CD8-positive, alpha-beta memory T cell (primary cell): ENCODE results near the gene TSPAN1. TPM values are rescaled to one million over a fixed set of nuclear protein-coding genes. Genes with fewer than 3 reads are reported as not detected.

Experiments
- CTCF ChIA-PET: fragments of 350-600 bp; sonication (Branson Sonifier 250); formaldehyde crosslinking; loops from one replicate; lab custom pipeline; 2021; ENCODE audit warnings: antibody characterized with exemption; lab: Charles Lee
- POLR2A ChIA-PET: fragments of 350-600 bp; sonication (Branson Sonifier 250); formaldehyde crosslinking; loops from one replicate; lab custom pipeline; 2021; ENCODE audit warnings: antibody characterized with exemption; lab: Charles Lee
- DNase-seq, 5 donors: peaks; one replicate each; pipeline versions ENCODE4 v3.0.0 to v3.0.0-alpha.2; 2020 to 2022; ENCODE audit warnings: mixed read lengths in 1 of 5
- H3K27ac ChIP-seq: one replicate; pipeline ENCODE4 v1.7.0; 2013; ENCODE audit warnings: low read depth, mild to moderate bottlenecking, low read length, moderate library complexity
- H3K27me3 ChIP-seq: 2 replicates; pipeline ENCODE4 v1.7.0; 2013; ENCODE audit warnings: low read length, mild to moderate bottlenecking; ENCODE audit not compliant: insufficient read depth, poor library complexity, severe bottlenecking
- H3K36me3 ChIP-seq: 2 replicates; pipeline ENCODE4 v1.7.0; 2013; ENCODE audit warnings: mild to moderate bottlenecking, low read length, moderate library complexity; ENCODE audit not compliant: insufficient read depth
- H3K4me1 ChIP-seq: 2 replicates; pipeline ENCODE4 v1.7.0; 2013; ENCODE audit warnings: mild to moderate bottlenecking, low read length, moderate library complexity; ENCODE audit not compliant: insufficient read depth
- H3K4me3 ChIP-seq: 2 replicates; pipeline ENCODE4 v1.7.0; 2013; ENCODE audit warnings: mild to moderate bottlenecking, low read length
- H3K9me3 ChIP-seq: 2 replicates; pipeline ENCODE4 v1.7.0; 2013; ENCODE audit warnings: mild to moderate bottlenecking, low read length
- H3K27ac Mint-ChIP-seq, 8 donors: one replicate each; pipeline ENCODE4 v1.8.0; 2020 to 2021; ENCODE audit warnings: mixed read lengths in 8 of 8, mild to moderate bottlenecking in 6 of 8, inconsistent platforms in 3 of 8, moderate library complexity in 3 of 8
- H3K27me3 Mint-ChIP-seq, 2 donors: one replicate each; pipeline ENCODE4 v1.8.0; 2020 to 2021; ENCODE audit warnings: mixed read lengths in 2 of 2, mild to moderate bottlenecking in 1 of 2, moderate library complexity in 1 of 2
- H3K36me3 Mint-ChIP-seq, 3 donors: one replicate each; pipeline ENCODE4 v1.8.0; 2020 to 2021; ENCODE audit warnings: mixed read lengths in 3 of 3, inconsistent platforms in 1 of 3, mild to moderate bottlenecking in 1 of 3
- H3K4me1 Mint-ChIP-seq, 3 donors: one replicate each; pipeline ENCODE4 v1.8.0; 2020 to 2021; ENCODE audit warnings: mixed read lengths in 3 of 3, inconsistent platforms in 1 of 3, mild to moderate bottlenecking in 1 of 3
- H3K4me3 Mint-ChIP-seq, 7 donors: one replicate each; pipeline ENCODE4 v1.8.0; 2020 to 2021; ENCODE audit warnings: mixed read lengths in 7 of 7, mild to moderate bottlenecking in 6 of 7, moderate library complexity in 4 of 7, inconsistent platforms in 2 of 7
- H3K9me3 Mint-ChIP-seq, 5 donors: one replicate each; pipeline ENCODE4 v1.8.0; 2020 to 2022; ENCODE audit warnings: mixed read lengths in 5 of 5, mild to moderate bottlenecking in 3 of 5, moderate library complexity in 2 of 5, inconsistent platforms in 1 of 5
- polyA plus RNA-seq: library from polyadenylated mRNA; unstranded; fragments of 300-500 nt; fragmentation: Illumina TruSeq; gene quantifications from one replicate; pipeline ENCODE4 v1.2.3, GENCODE V29; 2021
- total RNA-seq, 2 experiments: library from RNA; stranded (reverse); gene quantifications; one replicate each; pipeline ENCODE4 v1.2.3, GENCODE V29; 2021

Gene TSPAN1
- total and polyA plus RNA-seq, 3 experiments from 2014 or later, result not detected

DNA sequence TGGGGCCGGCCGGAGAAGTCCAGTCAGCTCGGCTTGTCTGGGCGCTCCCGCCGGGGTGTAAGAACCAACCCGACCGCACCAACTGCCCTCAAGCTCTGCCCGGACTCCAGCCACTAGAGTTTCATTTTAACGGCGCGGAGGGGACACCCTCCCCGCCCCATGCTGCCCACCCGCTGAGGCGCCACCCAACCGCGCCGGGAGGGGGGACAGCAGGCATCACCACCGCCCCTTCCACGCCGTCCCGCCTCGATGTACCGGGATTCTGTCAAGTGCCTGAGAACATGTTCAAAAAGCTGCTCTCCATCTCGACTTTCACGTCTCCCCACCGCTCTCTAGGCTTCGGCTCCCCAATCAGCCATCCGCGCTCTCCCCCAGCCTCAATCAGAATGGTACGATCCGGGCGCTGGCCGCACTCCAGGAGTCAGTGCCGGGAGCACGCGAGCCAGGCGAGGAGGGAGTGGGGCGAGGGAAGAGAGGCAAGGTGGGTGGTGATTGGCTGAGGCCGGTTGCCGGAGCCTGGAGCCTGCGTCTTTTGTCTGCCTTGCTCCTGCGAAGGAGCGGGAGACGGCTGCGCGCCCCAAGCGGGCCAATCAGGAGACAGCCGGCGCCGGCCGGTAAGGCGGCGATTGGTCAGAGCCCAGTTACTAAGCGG, 42.2 kb upstream of the TSPAN1 start, which contains the start of gene PIK3R3:
Gene PIK3R3, minus strand, starts transcription at position 101 of the 652 bp plus-strand sequence. CDS start 677 bp downstream, outside the sequence.
- Mint-ChIP-seq H3K27me3 (peaks cover 16 to 40% of the 10 kb centered on the region in 2 donors), H3K9me3 (no peaks in the 10 kb centered on the region), H3K36me3 (peaks cover 0 to 11% (median 2%) of the 10 kb centered on the region in 3 donors), H3K4me3 (peak within 1 kb of the TSS; percentile 94 to 100 (median 99)), H3K27ac (peak within 1 kb of the TSS; percentile 94 to 100 (median 98)), H3K4me1 (peaks cover 27 to 40% (median 35%) of the 10 kb centered on the region in 3 donors)
- H3K27ac ChIP-seq, result peak within 1 kb of the TSS; percentile 90
- ChIA-PET POLR2A (no interaction called here), CTCF (interaction anchor here (1.1 to 1.6 kb wide), 3 partner anchors 9 to 98 kb away, joined by 3 to 5 read pairs (median 3); no protein-coding TSS in a partner anchor)
- H3K36me3 ChIP-seq, result no peaks in the 10 kb centered on the region
- peak; percentile 64 to 89 (median 86) for DNase-seq
- no peaks in the 10 kb centered on the region for H3K9me3 ChIP-seq
- H3K4me3 ChIP-seq, result peak within 1 kb of the TSS; percentile 81
- H3K27me3 ChIP-seq, result peaks cover 25% of the 10 kb centered on the region
- H3K4me1 ChIP-seq, result peaks cover 17% of the 10 kb centered on the region

DNA sequence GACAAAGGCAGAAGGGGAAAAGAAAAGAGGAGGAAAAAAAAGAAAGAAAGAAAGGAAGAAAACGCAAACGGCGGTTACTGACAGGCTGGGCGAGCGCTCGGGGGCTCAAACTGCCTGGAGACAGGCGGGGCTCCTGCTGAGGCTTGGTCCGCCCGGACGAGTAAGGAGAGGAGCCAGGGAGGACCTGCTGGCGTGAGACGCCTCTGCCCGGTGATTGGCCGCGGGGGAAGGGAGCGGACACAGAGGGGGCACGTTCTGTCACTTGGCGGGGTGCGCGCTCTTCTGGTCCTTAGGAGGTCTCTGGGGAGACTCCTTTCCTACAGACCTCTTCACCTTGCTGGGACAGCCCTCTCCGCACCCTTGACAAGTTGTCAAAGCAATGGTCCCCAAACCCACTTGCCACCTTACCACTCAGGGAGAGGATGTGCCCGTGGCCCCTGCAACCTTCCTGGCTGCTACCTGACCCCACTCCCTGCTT, 41.7 kb upstream of the TSPAN1 start:
- peak overlapping the region; percentile 94 to 100 (median 99) for H3K4me3 Mint-ChIP-seq
- CTCF ChIA-PET, result interaction anchor here (1.2 kb wide), 1 partner anchor 9 kb away, joined by 5 read pairs; no protein-coding TSS in a partner anchor
- Histone ChIP-seq H3K27ac (peak overlapping the region; percentile 90), H3K4me1 (peaks cover 17% of the 10 kb centered on the region), H3K36me3 (no peaks in the 10 kb centered on the region), H3K9me3 (no peaks in the 10 kb centered on the region), H3K4me3 (peak overlapping the region; percentile 81), H3K27me3 (peaks cover 25% of the 10 kb centered on the region)
- H3K9me3 Mint-ChIP-seq, result no peaks in the 10 kb centered on the region
- peaks cover 0 to 11% (median 0%) of the 10 kb centered on the region in 3 donors for H3K36me3 Mint-ChIP-seq
- peaks cover 27 to 40% (median 35%) of the 10 kb centered on the region in 3 donors for H3K4me1 Mint-ChIP-seq
- no peak for DNase-seq
- POLR2A ChIA-PET, result no interaction called here
- H3K27me3 Mint-ChIP-seq, result peaks cover 17 to 36% of the 10 kb centered on the region in 2 donors
- peak overlapping the region; percentile 94 to 100 (median 98) for H3K27ac Mint-ChIP-seq

DNA sequence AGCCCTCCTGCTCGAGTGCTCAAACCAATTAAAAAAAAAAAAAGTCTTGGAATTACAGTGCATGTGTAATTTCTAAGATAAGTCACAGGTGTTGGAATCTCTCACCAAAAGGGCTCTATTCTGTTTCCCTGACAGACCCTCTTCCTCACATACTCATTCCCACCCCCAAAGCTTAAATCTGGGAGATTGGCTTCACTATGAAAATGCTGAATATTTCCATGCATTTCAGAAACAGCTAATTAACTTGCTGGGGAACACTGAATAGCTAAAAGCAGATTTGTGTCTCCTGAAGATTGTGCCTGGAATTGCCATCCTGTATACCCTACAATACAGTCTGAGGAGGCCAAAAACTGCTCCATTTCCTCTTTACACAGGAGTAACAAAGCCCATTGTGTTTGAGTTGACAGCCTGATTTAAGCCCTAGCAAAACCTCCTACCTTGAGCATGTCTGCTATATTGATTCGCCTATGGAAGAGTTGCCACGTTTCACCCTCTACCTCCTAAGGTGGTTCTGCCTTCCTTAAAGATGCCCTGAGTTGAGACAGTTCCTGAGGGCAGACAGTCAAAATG, 41.0 kb upstream of the TSPAN1 start:
- Histone ChIP-seq H3K4me3 (peak overlapping the region; percentile 81), H3K4me1 (peaks cover 17% of the 10 kb centered on the region), H3K36me3 (no peaks in the 10 kb centered on the region), H3K27ac (peak overlapping the region; percentile 90), H3K27me3 (peaks cover 25% of the 10 kb centered on the region), H3K9me3 (no peaks in the 10 kb centered on the region)
- no peak for DNase-seq
- Mint-ChIP-seq H3K9me3 (no peaks in the 10 kb centered on the region), H3K27me3 (peaks cover 14 to 38% of the 10 kb centered on the region in 2 donors), H3K4me1 (peaks cover 27 to 40% (median 35%) of the 10 kb centered on the region in 3 donors), H3K36me3 (peaks cover 0 to 11% (median 0%) of the 10 kb centered on the region in 3 donors), H3K27ac (peak overlapping the region in 6 of 8 donors; percentile 40 to 99 (median 97)), H3K4me3 (peak overlapping the region; percentile 94 to 100 (median 99))
- POLR2A ChIA-PET, result no interaction called here
- CTCF ChIA-PET, result no interaction called here

DNA sequence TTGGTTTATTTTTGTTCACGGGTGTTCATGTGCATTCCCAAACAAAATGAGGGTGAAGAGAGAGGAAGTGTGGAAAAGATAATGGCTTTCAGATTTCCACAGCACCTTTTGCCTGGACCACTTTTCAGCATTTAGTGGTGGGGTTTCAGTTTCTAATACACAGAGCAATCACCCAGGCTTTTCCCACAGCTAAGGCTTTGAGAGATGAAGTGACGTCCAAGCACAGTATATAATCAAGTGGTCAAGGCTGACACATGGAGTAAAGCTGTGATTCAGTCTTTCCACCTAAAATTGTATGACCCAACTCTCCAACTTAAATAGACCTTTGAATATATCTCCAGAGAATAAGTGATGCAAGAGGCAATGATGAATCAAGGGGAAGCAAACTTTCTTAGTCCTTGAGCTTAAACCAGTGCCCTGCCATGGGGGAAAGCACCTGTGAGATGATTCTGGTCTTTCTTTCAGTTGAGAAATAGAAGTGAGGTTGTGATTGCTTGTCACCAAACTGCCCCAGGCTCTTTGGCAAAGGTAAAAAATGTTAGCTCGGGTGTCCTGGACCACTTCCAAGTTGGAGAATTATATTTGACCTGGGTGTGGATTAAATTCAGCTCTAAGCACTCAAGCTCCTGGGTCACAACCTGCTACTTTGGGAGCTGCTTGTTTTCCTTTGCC, 40.1 kb upstream of the TSPAN1 start:
- peak overlapping the region in 1 of 7 donors; percentile 19 for H3K4me3 Mint-ChIP-seq
- H3K4me3 ChIP-seq, result no peak overlapping the region
- no peaks in the 10 kb centered on the region for H3K9me3 Mint-ChIP-seq
- CTCF ChIA-PET, result no interaction called here
- peaks cover 14 to 35% of the 10 kb centered on the region in 2 donors for H3K27me3 Mint-ChIP-seq
- no peak overlapping the region for H3K27ac Mint-ChIP-seq
- DNase-seq, result no peak
- H3K36me3 ChIP-seq, result no peaks in the 10 kb centered on the region
- no peaks in the 10 kb centered on the region for H3K9me3 ChIP-seq
- no peak overlapping the region for H3K27ac ChIP-seq
- POLR2A ChIA-PET, result no interaction called here
- peaks cover 0 to 11% (median 0%) of the 10 kb centered on the region in 3 donors for H3K36me3 Mint-ChIP-seq
- H3K27me3 ChIP-seq, result peaks cover 24% of the 10 kb centered on the region
- H3K4me1 ChIP-seq, result peaks cover 17% of the 10 kb centered on the region
- H3K4me1 Mint-ChIP-seq, result peaks cover 27 to 40% (median 35%) of the 10 kb centered on the region in 3 donors

DNA sequence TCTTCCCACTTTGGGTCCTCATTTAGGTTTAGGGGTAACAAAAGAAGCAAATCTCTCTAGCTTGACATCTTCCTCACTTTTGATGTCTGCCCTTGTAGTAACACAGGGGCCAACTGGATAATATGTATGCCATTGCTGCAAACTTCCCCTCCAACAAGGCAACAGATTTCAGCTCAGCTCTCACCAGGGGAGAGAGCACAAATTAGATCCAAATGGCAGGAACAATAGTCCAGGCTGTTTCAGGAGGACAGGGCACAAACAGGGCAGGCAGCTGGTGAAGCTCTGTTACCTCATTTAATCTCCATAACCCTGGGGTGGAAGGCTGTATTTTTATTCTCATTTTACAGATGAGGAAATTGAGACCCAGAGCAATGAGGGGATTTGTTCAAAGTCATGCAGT, 38.2 kb upstream of the TSPAN1 start:
- Histone ChIP-seq H3K27me3 (peaks cover 6% of the 10 kb centered on the region), H3K9me3 (no peaks in the 10 kb centered on the region), H3K36me3 (no peaks in the 10 kb centered on the region), H3K4me3 (no peak overlapping the region), H3K4me1 (peaks cover 10% of the 10 kb centered on the region), H3K27ac (no peak overlapping the region)
- peak overlapping the region in 1 of 7 donors; percentile 66 for H3K4me3 Mint-ChIP-seq
- no peak overlapping the region for H3K27ac Mint-ChIP-seq
- no peaks in the 10 kb centered on the region for H3K9me3 Mint-ChIP-seq
- H3K4me1 Mint-ChIP-seq, result peaks cover 16 to 21% (median 19%) of the 10 kb centered on the region in 3 donors
- H3K36me3 Mint-ChIP-seq, result peaks cover 0 to 11% (median 5%) of the 10 kb centered on the region in 3 donors
- peaks cover 7 to 22% of the 10 kb centered on the region in 2 donors for H3K27me3 Mint-ChIP-seq
- DNase-seq, result no peak
- CTCF ChIA-PET, result interaction anchor here (1.5 kb wide), 1 partner anchor 9 kb away, joined by 3 read pairs; no protein-coding TSS in a partner anchor
- POLR2A ChIA-PET, result no interaction called here

DNA sequence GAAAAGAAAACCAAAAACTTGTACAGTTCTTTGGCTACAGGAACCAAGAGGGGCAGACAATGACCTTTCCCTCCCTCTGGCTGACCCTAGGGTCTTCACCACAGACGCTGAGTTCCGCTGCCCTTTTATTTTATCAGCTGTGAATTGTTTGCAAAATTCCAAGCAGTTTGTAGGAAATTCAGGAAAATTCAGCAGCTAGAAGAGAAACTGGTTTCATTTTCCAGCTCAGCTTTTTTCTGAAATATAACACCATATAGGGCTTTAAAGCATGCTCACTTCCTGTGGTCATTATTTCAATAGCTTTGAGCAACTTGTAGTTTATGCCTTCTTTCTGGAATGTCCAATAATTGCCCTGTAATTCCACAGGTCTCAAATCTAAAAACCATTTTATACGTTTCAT, 37.0 kb upstream of the TSPAN1 start:
- H3K9me3 ChIP-seq, result no peaks in the 10 kb centered on the region
- no peak for DNase-seq
- H3K27ac ChIP-seq, result no peak overlapping the region
- H3K4me1 ChIP-seq, result peaks cover 5% of the 10 kb centered on the region
- no peak overlapping the region for H3K4me3 ChIP-seq
- H3K27me3 ChIP-seq, result no peaks in the 10 kb centered on the region
- no peaks in the 10 kb centered on the region for H3K36me3 ChIP-seq
- ChIA-PET POLR2A (no interaction called here), CTCF (no interaction called here)
- peaks cover 9 to 13% (median 10%) of the 10 kb centered on the region in 3 donors for H3K4me1 Mint-ChIP-seq
- H3K36me3 Mint-ChIP-seq, result peaks cover 0 to 5% (median 4%) of the 10 kb centered on the region in 3 donors
- H3K9me3 Mint-ChIP-seq, result no peaks in the 10 kb centered on the region
- no peak overlapping the region for H3K4me3 Mint-ChIP-seq
- peaks cover 4 to 17% of the 10 kb centered on the region in 2 donors for H3K27me3 Mint-ChIP-seq
- H3K27ac Mint-ChIP-seq, result no peak overlapping the region

DNA sequence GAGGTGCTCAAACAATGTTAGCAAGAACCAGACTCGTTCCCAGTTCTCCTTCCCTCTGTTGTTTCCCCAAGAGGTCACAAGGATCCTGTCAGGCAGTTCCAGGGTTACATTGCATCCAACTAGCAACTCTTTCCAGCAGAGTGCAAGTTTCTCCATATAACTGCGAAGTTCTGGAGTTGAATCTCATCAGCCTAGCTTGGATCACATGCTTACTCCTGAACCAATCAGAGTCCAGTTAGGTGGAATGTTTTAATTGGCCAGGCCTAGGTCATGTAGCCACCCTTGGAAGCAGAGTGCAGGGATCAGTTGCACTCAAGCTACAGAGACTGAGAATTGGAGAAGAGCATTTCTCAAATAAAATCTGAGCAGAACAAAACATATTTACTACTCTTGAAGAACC, 26.6 kb upstream of the TSPAN1 start:
- no peaks in the 10 kb centered on the region for H3K4me1 ChIP-seq
- Mint-ChIP-seq H3K36me3 (no peaks in the 10 kb centered on the region), H3K4me3 (no peak overlapping the region), H3K27ac (no peak overlapping the region), H3K4me1 (no peaks in the 10 kb centered on the region), H3K9me3 (no peaks in the 10 kb centered on the region), H3K27me3 (no peaks in the 10 kb centered on the region)
- no peaks in the 10 kb centered on the region for H3K9me3 ChIP-seq
- H3K27ac ChIP-seq, result no peak overlapping the region
- ChIA-PET CTCF (no interaction called here), POLR2A (no interaction called here)
- no peak overlapping the region for H3K4me3 ChIP-seq
- H3K36me3 ChIP-seq, result no peaks in the 10 kb centered on the region
- no peaks in the 10 kb centered on the region for H3K27me3 ChIP-seq
- DNase-seq, result no peak
